Measurements from ENCODE around the gene FIBCD1.

FIBCD1 gene

DNA sequence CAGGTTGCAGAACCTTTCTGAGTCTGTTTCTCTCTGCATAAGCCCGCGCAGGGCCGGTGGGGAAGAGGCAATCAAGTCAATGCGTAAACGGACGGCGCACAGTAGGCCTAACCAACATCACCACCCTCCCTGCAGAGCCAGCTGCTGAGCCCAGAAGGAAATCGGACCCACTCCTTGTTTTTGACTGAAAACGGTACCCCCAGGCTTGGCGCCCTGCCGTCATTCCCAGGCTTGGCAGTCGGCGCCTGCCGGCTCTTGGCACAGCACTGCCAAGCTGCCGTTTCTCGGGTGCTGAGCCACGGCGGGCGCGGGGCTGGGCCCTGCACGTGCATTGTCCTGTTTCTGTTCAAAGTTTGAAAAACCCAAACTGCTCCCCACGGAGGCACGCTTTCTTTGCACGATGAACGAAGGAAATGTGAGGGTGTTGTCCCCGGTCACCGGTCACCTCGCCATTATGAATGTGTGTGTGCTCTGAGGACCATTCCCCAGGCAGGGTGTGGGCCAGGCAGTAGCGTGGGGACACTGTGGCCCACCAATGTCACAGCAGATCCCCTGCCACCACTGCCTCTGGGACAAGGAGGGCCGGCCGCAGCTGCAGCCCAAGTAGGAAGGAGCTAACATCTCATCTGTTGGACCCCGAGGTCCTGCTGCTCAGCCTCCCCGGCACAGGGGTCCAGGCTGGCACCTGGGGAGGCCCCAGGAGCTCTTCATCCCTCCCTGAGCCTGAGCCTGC lies 20.1 kb downstream of the FIBCD1 start:
- H2BK15ac ChIP-seq (ENCODE audit: low read length) = peak overlapping the region; percentile 2
- H3K9me3 ChIP-seq (replicated peaks in 1 of 2; ENCODE audit: control insufficient read depth in 2 of 2, insufficient read depth in 1 of 2, low read depth in 1 of 2, low read length in 2 of 2) = no peaks in the 10 kb centered on the region
- H2BK12ac ChIP-seq (ENCODE audit: low read length) = no peak overlapping the region
- no peak overlapping the region for H3K27ac ChIP-seq (replicated peaks; ENCODE audit: low read length)
- H3K4me3 ChIP-seq (ENCODE audit: low read length in 2 of 2) = no peak overlapping the region
- no peak overlapping the region for H2AFZ ChIP-seq (ENCODE audit: low read length)
- peak overlapping the region; percentile 94 for H3K23ac ChIP-seq (ENCODE audit: low read depth, low read length, poor library complexity)
- DNase-seq (ENCODE audit: low spot score) = no peak
- H3K4me1 ChIP-seq (ENCODE audit: control insufficient read depth in 2 of 2, insufficient read depth in 1 of 2, low read depth in 1 of 2, low read length in 2 of 2) = peaks cover 18 to 25% of the 10 kb centered on the region in 2 donors
- peak overlapping the region; percentile 98 for H2AK5ac ChIP-seq (ENCODE audit: low read depth, low read length)
- H3K79me1 ChIP-seq (ENCODE audit: low read depth, low read length) = no peaks in the 10 kb centered on the region
- no peak overlapping the region for H3K4me2 ChIP-seq (ENCODE audit: insufficient read depth, low read length, poor library complexity, severe bottlenecking)
- no peak overlapping the region for H2BK5ac ChIP-seq (ENCODE audit: low read length)
- H4K8ac ChIP-seq (ENCODE audit: low read depth, low read length) = no peak overlapping the region
- peaks cover 2 to 94% (median 2%) of the 10 kb centered on the region in 3 experiments for H3K27me3 ChIP-seq (ENCODE audit: control insufficient read depth in 3 of 3, insufficient read depth in 3 of 3, low read depth in 1 of 3, low read length in 3 of 3)
- H4K91ac ChIP-seq (ENCODE audit: low read depth, low read length, poor library complexity) = no peak overlapping the region
- no peaks in the 10 kb centered on the region for H3K36me3 ChIP-seq (replicated peaks in 1 of 2; ENCODE audit: control insufficient read depth in 2 of 2, insufficient read depth in 2 of 2, low read length in 2 of 2)
- H3K9ac ChIP-seq (ENCODE audit: low read depth, low read length, poor library complexity) = no peak overlapping the region
- no CpG with 5 or more reads among the region's 33 CpGs for WGBS, 2 donors (ENCODE audit: extremely low coverage in 2 of 2, insufficient read length in 2 of 2, insufficient replicate concordance in 1 of 2)
- H2BK120ac ChIP-seq (ENCODE audit: low read depth, low read length) = no peak overlapping the region
- H3K18ac ChIP-seq (ENCODE audit: low read length) = peak overlapping the region; percentile 2
- H3K14ac ChIP-seq (ENCODE audit: low read length) = no peak overlapping the region
- H3K4ac ChIP-seq (ENCODE audit: low read length) = no peak overlapping the region

DNA sequence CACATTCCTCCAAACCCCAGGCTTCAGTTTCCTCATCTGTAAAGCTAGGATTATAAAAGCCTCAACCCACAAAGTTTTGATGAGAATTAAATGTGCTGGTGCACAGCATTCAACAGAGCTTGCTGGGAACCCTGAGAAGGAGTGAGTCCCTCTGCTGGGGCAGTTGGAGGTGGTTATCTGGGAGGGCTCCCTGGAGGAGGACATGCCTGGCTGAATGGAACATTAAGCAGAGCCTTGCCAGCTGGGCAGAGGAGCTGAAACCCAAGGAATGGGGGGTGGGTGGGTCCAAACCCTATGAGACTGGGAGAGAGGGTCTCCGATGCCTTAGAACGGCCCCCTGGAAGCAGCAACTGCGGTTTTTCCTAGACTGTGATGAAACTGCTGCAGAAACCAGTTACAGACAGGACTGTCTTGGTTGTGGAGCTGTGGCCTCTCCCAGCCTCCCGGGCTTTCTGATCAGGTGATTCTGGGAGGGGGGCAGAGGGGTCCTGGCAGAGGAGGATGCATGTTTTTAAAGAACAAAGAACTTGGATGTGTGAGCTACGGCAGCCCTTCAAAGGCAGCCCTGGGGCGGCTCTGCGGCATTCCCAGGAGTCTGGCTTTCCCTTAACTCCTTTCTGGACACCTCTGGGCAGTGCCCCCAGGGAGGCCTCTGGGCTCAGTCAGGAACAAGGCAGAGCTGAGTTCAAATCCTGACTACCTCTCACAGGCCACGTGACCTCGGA lies 20.8 kb downstream of the FIBCD1 start:
- H4K91ac ChIP-seq (ENCODE audit: low read depth, low read length, poor library complexity) = no peak overlapping the region
- H3K27me3 ChIP-seq (ENCODE audit: control insufficient read depth in 3 of 3, insufficient read depth in 3 of 3, low read depth in 1 of 3, low read length in 3 of 3) = peaks cover 2 to 94% (median 2%) of the 10 kb centered on the region in 3 experiments

DNA sequence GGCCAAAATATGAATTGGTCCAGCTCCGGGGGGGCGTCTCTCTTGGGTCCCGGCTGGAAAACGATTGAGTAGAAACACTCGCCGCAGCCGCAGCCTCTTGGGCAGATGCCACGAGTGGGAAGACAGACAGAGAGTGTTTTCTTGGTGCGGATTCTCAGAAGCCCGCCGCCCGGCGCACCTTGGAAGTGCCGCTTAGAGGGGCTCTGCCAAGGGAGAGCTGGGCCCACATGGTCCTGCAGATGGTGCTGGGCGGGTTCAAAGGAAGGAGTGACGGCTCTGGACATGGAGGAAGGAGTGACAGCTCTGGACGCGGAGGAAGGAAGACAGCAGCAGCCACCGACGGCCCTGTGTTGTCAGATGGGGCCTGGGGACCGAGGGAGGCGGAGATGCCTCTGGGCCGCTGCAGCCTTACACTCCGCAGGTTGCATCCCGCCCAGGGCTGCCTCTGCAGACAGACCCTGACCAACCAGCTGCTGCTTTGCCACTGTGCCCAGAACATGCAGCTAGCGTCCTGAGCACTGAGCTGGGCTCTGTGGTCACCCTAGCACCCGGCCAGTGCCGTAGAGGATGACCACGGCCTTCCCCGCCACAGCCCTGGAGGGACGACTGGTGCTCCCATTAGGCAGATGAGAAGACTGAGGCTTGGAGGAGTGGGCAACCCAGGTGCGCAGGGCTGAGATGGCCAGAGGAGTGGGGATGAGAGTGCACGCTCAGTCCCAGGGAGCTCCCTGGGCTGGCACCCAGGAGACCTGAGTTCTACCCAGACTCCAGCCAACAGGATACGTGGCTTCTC lies 21.7 kb downstream of the FIBCD1 start:
- Histone ChIP-seq H4K91ac (ENCODE audit: low read depth, low read length, poor library complexity) (no peak overlapping the region), H2BK12ac (ENCODE audit: low read length) (no peak overlapping the region), H3K79me1 (ENCODE audit: low read depth, low read length) (no peaks in the 10 kb centered on the region), H3K27ac (replicated peaks; ENCODE audit: low read length) (no peak overlapping the region), H3K27me3 (ENCODE audit: control insufficient read depth in 3 of 3, insufficient read depth in 3 of 3, low read depth in 1 of 3, low read length in 3 of 3) (peaks cover 2 to 92% (median 2%) of the 10 kb centered on the region in 3 experiments), H2BK15ac (ENCODE audit: low read length) (no peak overlapping the region), H3K4me2 (ENCODE audit: insufficient read depth, low read length, poor library complexity, severe bottlenecking) (no peak overlapping the region), H3K23ac (ENCODE audit: low read depth, low read length, poor library complexity) (peak overlapping the region; percentile 92), H3K9ac (ENCODE audit: low read depth, low read length, poor library complexity) (peak overlapping the region; percentile 78), H3K4ac (ENCODE audit: low read length) (no peak overlapping the region), H3K4me1 (ENCODE audit: control insufficient read depth in 2 of 2, insufficient read depth in 1 of 2, low read depth in 1 of 2, low read length in 2 of 2) (peaks cover 26 to 30% of the 10 kb centered on the region in 2 donors), H2AK5ac (ENCODE audit: low read depth, low read length) (peak overlapping the region; percentile 89), H3K9me3 (replicated peaks in 1 of 2; ENCODE audit: control insufficient read depth in 2 of 2, insufficient read depth in 1 of 2, low read depth in 1 of 2, low read length in 2 of 2) (no peaks in the 10 kb centered on the region), H4K8ac (ENCODE audit: low read depth, low read length) (peak overlapping the region; percentile 3), H3K4me3 (ENCODE audit: low read length in 2 of 2) (no peak overlapping the region), H2BK120ac (ENCODE audit: low read depth, low read length) (peak overlapping the region; percentile 24), H3K14ac (ENCODE audit: low read length) (no peak overlapping the region), H3K18ac (ENCODE audit: low read length) (peak overlapping the region; percentile 70), H2AFZ (ENCODE audit: low read length) (no peak overlapping the region), H2BK5ac (ENCODE audit: low read length) (no peak overlapping the region), H3K36me3 (replicated peaks in 1 of 2; ENCODE audit: control insufficient read depth in 2 of 2, insufficient read depth in 2 of 2, low read length in 2 of 2) (no peaks in the 10 kb centered on the region)
- DNase-seq (ENCODE audit: low spot score) = no peak
- no CpG with 5 or more reads among the region's 34 CpGs for WGBS, 2 donors (ENCODE audit: extremely low coverage in 2 of 2, insufficient read length in 2 of 2, insufficient replicate concordance in 1 of 2)

More for the DNA sequence above, 20.8 kb downstream of the FIBCD1 start:
- WGBS, 2 donors (ENCODE audit: extremely low coverage in 2 of 2, insufficient read length in 2 of 2, insufficient replicate concordance in 1 of 2) = no CpG with 5 or more reads among the region's 9 CpGs
- Histone ChIP-seq H3K4ac (ENCODE audit: low read length) (no peak overlapping the region), H2BK15ac (ENCODE audit: low read length) (no peak overlapping the region), H2BK12ac (ENCODE audit: low read length) (no peak overlapping the region), H3K9ac (ENCODE audit: low read depth, low read length, poor library complexity) (no peak overlapping the region), H3K36me3 (replicated peaks in 1 of 2; ENCODE audit: control insufficient read depth in 2 of 2, insufficient read depth in 2 of 2, low read length in 2 of 2) (no peaks in the 10 kb centered on the region), H3K4me1 (ENCODE audit: control insufficient read depth in 2 of 2, insufficient read depth in 1 of 2, low read depth in 1 of 2, low read length in 2 of 2) (peaks cover 21 to 29% of the 10 kb centered on the region in 2 donors), H3K9me3 (replicated peaks in 1 of 2; ENCODE audit: control insufficient read depth in 2 of 2, insufficient read depth in 1 of 2, low read depth in 1 of 2, low read length in 2 of 2) (no peaks in the 10 kb centered on the region), H3K79me1 (ENCODE audit: low read depth, low read length) (no peaks in the 10 kb centered on the region), H2BK5ac (ENCODE audit: low read length) (no peak overlapping the region), H3K23ac (ENCODE audit: low read depth, low read length, poor library complexity) (peak overlapping the region; percentile 92), H3K27ac (replicated peaks; ENCODE audit: low read length) (no peak overlapping the region), H2AFZ (ENCODE audit: low read length) (no peak overlapping the region), H3K4me3 (ENCODE audit: low read length in 2 of 2) (no peak overlapping the region), H3K4me2 (ENCODE audit: insufficient read depth, low read length, poor library complexity, severe bottlenecking) (no peak overlapping the region), H4K8ac (ENCODE audit: low read depth, low read length) (no peak overlapping the region), H2BK120ac (ENCODE audit: low read depth, low read length) (no peak overlapping the region), H3K14ac (ENCODE audit: low read length) (no peak overlapping the region), H3K18ac (ENCODE audit: low read length) (no peak overlapping the region), H2AK5ac (ENCODE audit: low read depth, low read length) (peak overlapping the region; percentile 89)
- DNase-seq (ENCODE audit: low spot score) = no peak
